K562 (cell line): ENCODE data around the gene CASP9. TPM values are rescaled to one million over a fixed set of nuclear protein-coding genes. Genes with fewer than 3 reads are reported as not detected.
A peak's percentile ranks its signal among the peaks of the same experiment; 100 is the strongest.

ENCODE experiments used
- ATAC-seq: fragments of 200-7000 bp; cut with Tn5 transposase; 3 replicates; pipeline ENCODE4 v1.9.1; 2020; ENCODE audit warnings: moderate library complexity
- BruUV-seq: library from RNA; stranded (reverse); fragments of 400-500 nt; replicated peaks from 2 replicates; lab custom pipeline; 2021; lab: Mats Ljungman, UMichigan
- CTCF ChIA-PET: fragments of 300-600 bp; formaldehyde crosslinking; extraction: SDS; loops from one replicate; lab custom pipeline; 2021; ENCODE audit warnings: low intra/inter-chr PET ratio; lab: Yijun Ruan, JAX
- POLR2A ChIA-PET: fragments of 300-600, 350-650 bp; sonication (Branson Sonifier 250); formaldehyde crosslinking; extraction: SDS; loops from one replicate; lab custom pipeline; 2021; ENCODE audit warnings: antibody characterized with exemption, inconsistent platforms; lab: Yijun Ruan, JAX
- DNase-seq, 4 experiments: peaks; one replicate each; pipeline versions ENCODE4 v3.0.0 to v3.0.0-alpha.2; 2011 to 2018; ENCODE audit warnings: low spot score in 3 of 4, mixed read lengths in 3 of 4; ENCODE audit errors: extremely low read depth in 1 of 4
- FAIRE-seq: peaks from 2 replicates; lab custom pipeline; 2011; peaks lifted over from hg19 to GRCh38; lab: Jason Lieb, UNC
- H2AFZ ChIP-seq: 2 replicates; pipeline ENCODE4 v1.6.0; 2011; ENCODE audit warnings: low read depth, low read length, control low read depth, inconsistent platforms
- H3K27ac ChIP-seq: fragments of 200-600 bp; 3 replicates; pipeline ENCODE4 v1.8.0; 2011; ENCODE audit warnings: low read depth, mild to moderate bottlenecking, control low read depth, inconsistent platforms, low read length, moderate library complexity, mixed read lengths; ENCODE audit errors: extremely low read depth
- H3K27me3 ChIP-seq, 2 experiments: fragments of 300-600 bp in 1 of 2; 2 replicates in 1 of 2; 3 replicates in 1 of 2; pipeline versions ENCODE4 v1.6.0 to v1.8.0; 2011; ENCODE audit warnings: inconsistent platforms in 2 of 2, low read length in 2 of 2, mild to moderate bottlenecking in 1 of 2, mixed read lengths in 1 of 2, moderate library complexity in 1 of 2; ENCODE audit not compliant: control insufficient read depth in 2 of 2, insufficient read depth in 2 of 2
- H3K36me3 ChIP-seq: fragments of 300-600 bp; 3 replicates; pipeline ENCODE4 v1.8.0; 2011; ENCODE audit warnings: mild to moderate bottlenecking, low read length, inconsistent platforms; ENCODE audit not compliant: control insufficient read depth, insufficient read depth
- H3K4me1 ChIP-seq, 2 experiments: fragments of 200-600 bp in 1 of 2; replicated peaks in 1 of 2; 2 replicates in 1 of 2; 3 replicates in 1 of 2; pipeline versions ENCODE4 v1.5.1 to v1.8.0; 2011; ENCODE audit warnings: inconsistent platforms in 2 of 2, low read length in 2 of 2, mild to moderate bottlenecking in 1 of 2, mixed read lengths in 1 of 2, moderate library complexity in 1 of 2; ENCODE audit not compliant: control insufficient read depth in 2 of 2, insufficient read depth in 2 of 2
- H3K4me2 ChIP-seq: 2 replicates; pipeline ENCODE4 v1.6.1; 2011; ENCODE audit warnings: low read length, control low read depth, inconsistent platforms, mixed read lengths; ENCODE audit not compliant: insufficient read depth
- H3K4me3 ChIP-seq: fragments of 200-600 bp; sonication (generic), shearing (Covaris generic); 2 replicates; pipeline ENCODE4 v1.5.1; 2016; ENCODE audit warnings: control low read depth, inconsistent platforms
- H3K79me2 ChIP-seq: fragments of 200-600 bp; 3 replicates; pipeline ENCODE4 v1.8.0; 2011; ENCODE audit warnings: low read length, inconsistent platforms; ENCODE audit not compliant: control insufficient read depth, insufficient read depth
- H3K9ac ChIP-seq, 2 experiments: 2 replicates each; pipeline versions ENCODE4 v1.6.0 to v1.6.1; 2011; ENCODE audit warnings: low read depth in 2 of 2, low read length in 2 of 2, control low read depth in 1 of 2, inconsistent platforms in 1 of 2, mild to moderate bottlenecking in 1 of 2, mixed read lengths in 1 of 2; ENCODE audit not compliant: insufficient read depth in 1 of 2
- H3K9me1 ChIP-seq: one replicate; pipeline ENCODE4 v1.6.0; 2011; ENCODE audit warnings: inconsistent platforms, mild to moderate bottlenecking, low read length, moderate library complexity; ENCODE audit not compliant: control insufficient read depth, insufficient read depth
- H3K9me3 ChIP-seq: replicated peaks from 2 replicates; pipeline ENCODE4 v1.5.1; 2011; ENCODE audit warnings: low read depth, low read length, inconsistent platforms; ENCODE audit not compliant: control insufficient read depth, insufficient read depth
- H4K20me1 ChIP-seq: replicated peaks from 2 replicates; pipeline ENCODE4 v1.6.1; 2011; ENCODE audit warnings: low read length, inconsistent platforms, mixed read lengths; ENCODE audit not compliant: control insufficient read depth, insufficient read depth
- ARHGAP35 ChIP-seq: fragments of 450-650 bp; IDR thresholded peaks from 2 replicates; pipeline ENCODE4 v1.6.1; 2018; ENCODE audit not compliant: partially characterized antibody
- CEBPB ChIP-seq: fragments of 450-650 bp; IDR thresholded peaks from 2 replicates; pipeline ENCODE4 v1.6.1; 2016; ENCODE audit warnings: missing genetic modification characterization, missing compliant biosample characterization
- HDAC3 ChIP-seq: fragments of 450-650 bp; IDR thresholded peaks from 2 replicates; pipeline ENCODE4 v1.6.1; 2018; ENCODE audit warnings: borderline replicate concordance, mild to moderate bottlenecking, moderate library complexity; ENCODE audit not compliant: partially characterized antibody
- LARP7 ChIP-seq: fragments of 450-650 bp; IDR thresholded peaks from 2 replicates; pipeline ENCODE4 v1.6.1; 2016
- MBD2 ChIP-seq: sonication (generic); IDR thresholded peaks from 2 replicates; pipeline ENCODE4 v1.6.1; 2016; ENCODE audit warnings: low read depth, borderline replicate concordance
- NCOA2 ChIP-seq, 2 experiments: fragments of 450-650 bp; IDR thresholded peaks; 2 replicates each; pipeline ENCODE4 v1.6.1; 2018; ENCODE audit warnings: mild to moderate bottlenecking in 2 of 2, moderate library complexity in 1 of 2; ENCODE audit not compliant: partially characterized antibody in 2 of 2
- NFIC ChIP-seq: fragments of 450-650 bp; IDR thresholded peaks from 2 replicates; pipeline ENCODE4 v1.6.1; 2017; ENCODE audit warnings: mild to moderate bottlenecking, inconsistent platforms
- NFYB ChIP-seq: IDR thresholded peaks from 2 replicates; pipeline ENCODE4 v1.6.1; 2011; ENCODE audit warnings: mild to moderate bottlenecking, moderate library complexity; ENCODE audit not compliant: insufficient read length; ENCODE audit errors: extremely low read depth
- NR1H2 ChIP-seq: sonication (generic); formaldehyde crosslinking; IDR thresholded peaks from 2 replicates; pipeline ENCODE4 v1.4.0; 2020; ENCODE audit warnings: mild to moderate bottlenecking, missing genetic modification reagents
- RCOR1 ChIP-seq, 2 experiments: IDR thresholded peaks; 2 replicates each; pipeline ENCODE4 v1.6.1; 2012; ENCODE audit warnings: low read depth in 2 of 2, low read length in 2 of 2, borderline replicate concordance in 1 of 2, improper control_type of control experiment in 1 of 2
- SMC3 ChIP-seq: conservative IDR thresholded peaks from 2 replicates; pipeline ENCODE4 v1.6.1; 2011; ENCODE audit warnings: low read depth, low read length, improper control_type of control experiment; ENCODE audit not compliant: insufficient read depth
- TAL1 ChIP-seq: fragments of 450-650 bp; IDR thresholded peaks from 2 replicates; pipeline ENCODE4 v1.6.1; 2016; ENCODE audit warnings: mild to moderate bottlenecking
- ZBTB8A ChIP-seq: fragments of 450-650 bp; IDR thresholded peaks from 2 replicates; pipeline ENCODE4 v1.6.1; 2018; ENCODE audit warnings: mild to moderate bottlenecking, moderate library complexity; ENCODE audit not compliant: partially characterized antibody
- ZMIZ1 ChIP-seq, 2 experiments: fragments of 150-350 bp in 1 of 2; IDR thresholded peaks; 2 replicates each; pipeline ENCODE4 v1.6.1; 2012 to 2016; ENCODE audit warnings: low read depth in 2 of 2, low read length in 2 of 2, mild to moderate bottlenecking in 1 of 2, moderate library complexity in 1 of 2
- ZNF316 ChIP-seq: fragments of 450-650 bp; IDR thresholded peaks from 2 replicates; pipeline ENCODE4 v1.6.1; 2016
- WGBS: fragments of 100-300 bp; shearing (Covaris generic); methylation state at CpG from one replicate; pipeline ENCODE4 v1.1.6; 2016; ENCODE audit warnings: low coverage, mixed read lengths; ENCODE audit not compliant: insufficient coverage; ENCODE audit errors: missing lambda C conversion rate; 5-methylcytosine and 5-hydroxymethylcytosine counted together
- in situ Hi-C: fragments of 300-500 bp; cut with MboI; formaldehyde crosslinking; loops from 4 replicates; pipeline ENCODE4 v1.15.0; 2018; ENCODE audit warnings: inconsistent platforms, mixed read lengths
- intact Hi-C: fragments of 100-400 bp; cut with micrococcal nuclease; formaldehyde crosslinking; loops from 2 replicates; pipeline ENCODE4 v1.14.2; 2022
- polyA plus RNA-seq, 8 experiments: library from polyadenylated mRNA; depleted of rRNA in 4 of 8; stranded (reverse) in 5 of 8; unstranded in 3 of 8; fragments of >200 nt; fragmentation: Nextera tagmentation in 2 of 8; fragmentation: Illumina TruSeq in 1 of 8; extraction: Ambion mirVana in 2 of 8; extraction: Trizol in 1 of 8; gene quantifications; 2 replicates each; pipeline versions ENCODE4 v1.2.1 to v1.2.3, GENCODE V29; 2011 to 2014; ENCODE audit warnings: inconsistent platforms in 1 of 8, missing spikeins in 1 of 8
- total RNA-seq, 7 experiments: library from RNA; depleted of rRNA in 6 of 7; stranded (reverse); fragments of >200 nt in 6 of 7; fragmentation: Illumina TruSeq in 2 of 7; extraction: Trizol in 2 of 7; gene quantifications; 2 replicates each; pipeline versions ENCODE4 v1.2.1 to v1.2.3, GENCODE V29; 2011 to 2021; ENCODE audit warnings: low replicate concordance in 1 of 7
- TF ChIP-seq, protein P1 (sequence below): fragments of 450-650 bp; IDR thresholded peaks from 2 replicates; pipeline ENCODE4 v1.6.1; 2016; ENCODE audit warnings: low read depth, mild to moderate bottlenecking, moderate library complexity
- TF ChIP-seq, protein P2 (sequence below): fragments of 250-450 bp; sonication (Bioruptor Pico); IDR thresholded peaks from 2 replicates; pipeline ENCODE4 v1.4.0; 2020; ENCODE audit warnings: mild to moderate bottlenecking, moderate library complexity, borderline replicate concordance

Gene CASP9
- total and polyA plus RNA-seq, 9 of the 15 experiments (the other 6 are each of a cell fraction or from before 2014, with no cell fraction given), result 10.8 to 54.1 (median 30.7) TPM

DNA sequence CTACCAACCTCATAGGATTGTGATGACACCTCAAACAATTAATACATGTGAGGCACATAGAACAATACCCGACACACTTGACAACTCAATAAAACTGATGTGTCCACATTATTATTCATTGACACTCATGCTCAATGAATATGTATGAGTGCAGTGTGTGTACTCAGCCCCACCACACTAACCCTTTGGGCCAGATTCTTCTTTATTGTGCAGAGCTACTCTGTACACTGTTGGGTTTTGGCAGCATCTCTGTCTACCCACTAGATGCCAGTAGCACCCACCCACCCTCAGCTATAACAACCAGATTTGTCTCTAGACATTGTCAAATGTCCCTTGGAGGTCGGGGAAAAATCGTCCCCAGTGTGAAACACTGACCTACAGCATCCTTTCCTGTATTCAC, 10.1 kb downstream of the CASP9 start:
- ChIA-PET POLR2A (interaction anchor here (1.5 to 2.9 kb wide), 2 partner anchors 10 kb away, joined by 4 to 19 read pairs; partner anchors contain the start of gene CASP9), CTCF (no interaction called here)
- H2AFZ ChIP-seq, result no peak overlapping the region
- TF ChIP-seq NR1H2 (CRISPR knock-in tag) (no peak), ARHGAP35 (no peak), NCOA2 (IDR thresholded peaks at IDR 0.05; ENCODE audit: partially characterized antibody in 2 of 2) (no peak), TAL1 (no peak), ZMIZ1 (IDR thresholded peaks at IDR 0.05; ENCODE audit: low read depth in 2 of 2, low read length in 2 of 2) (no peak), NFIC (no peak), RCOR1 (IDR thresholded peaks at IDR 0.05; ENCODE audit: borderline replicate concordance in 1 of 2, low read depth in 2 of 2, low read length in 2 of 2) (no peak), CEBPB (no peak), LARP7 (no peak), ZNF316 (no peak), HDAC3 (no peak), ZBTB8A (no peak), SMC3 (no peak), NFYB (no peak), MBD2 (no peak)
- TF ChIP-seq, protein P1, sequence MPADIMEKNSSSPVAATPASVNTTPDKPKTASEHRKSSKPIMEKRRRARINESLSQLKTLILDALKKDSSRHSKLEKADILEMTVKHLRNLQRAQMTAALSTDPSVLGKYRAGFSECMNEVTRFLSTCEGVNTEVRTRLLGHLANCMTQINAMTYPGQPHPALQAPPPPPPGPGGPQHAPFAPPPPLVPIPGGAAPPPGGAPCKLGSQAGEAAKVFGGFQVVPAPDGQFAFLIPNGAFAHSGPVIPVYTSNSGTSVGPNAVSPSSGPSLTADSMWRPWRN, result no peak
- TF ChIP-seq, protein P2, sequence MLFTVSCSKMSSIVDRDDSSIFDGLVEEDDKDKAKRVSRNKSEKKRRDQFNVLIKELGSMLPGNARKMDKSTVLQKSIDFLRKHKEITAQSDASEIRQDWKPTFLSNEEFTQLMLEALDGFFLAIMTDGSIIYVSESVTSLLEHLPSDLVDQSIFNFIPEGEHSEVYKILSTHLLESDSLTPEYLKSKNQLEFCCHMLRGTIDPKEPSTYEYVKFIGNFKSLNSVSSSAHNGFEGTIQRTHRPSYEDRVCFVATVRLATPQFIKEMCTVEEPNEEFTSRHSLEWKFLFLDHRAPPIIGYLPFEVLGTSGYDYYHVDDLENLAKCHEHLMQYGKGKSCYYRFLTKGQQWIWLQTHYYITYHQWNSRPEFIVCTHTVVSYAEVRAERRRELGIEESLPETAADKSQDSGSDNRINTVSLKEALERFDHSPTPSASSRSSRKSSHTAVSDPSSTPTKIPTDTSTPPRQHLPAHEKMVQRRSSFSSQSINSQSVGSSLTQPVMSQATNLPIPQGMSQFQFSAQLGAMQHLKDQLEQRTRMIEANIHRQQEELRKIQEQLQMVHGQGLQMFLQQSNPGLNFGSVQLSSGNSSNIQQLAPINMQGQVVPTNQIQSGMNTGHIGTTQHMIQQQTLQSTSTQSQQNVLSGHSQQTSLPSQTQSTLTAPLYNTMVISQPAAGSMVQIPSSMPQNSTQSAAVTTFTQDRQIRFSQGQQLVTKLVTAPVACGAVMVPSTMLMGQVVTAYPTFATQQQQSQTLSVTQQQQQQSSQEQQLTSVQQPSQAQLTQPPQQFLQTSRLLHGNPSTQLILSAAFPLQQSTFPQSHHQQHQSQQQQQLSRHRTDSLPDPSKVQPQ, result no peak
- in situ Hi-C loops (no loop called here), intact Hi-C loops (no loop called here)
- H3K4me2 ChIP-seq, result no peak overlapping the region
- no peak for FAIRE-seq
- no peak for ATAC-seq
- H3K4me1 ChIP-seq, result peaks cover 9 to 17% of the 10 kb centered on the region in 2 experiments
- H3K27me3 ChIP-seq, result no peaks in the 10 kb centered on the region
- H4K20me1 ChIP-seq, result no peaks in the 10 kb centered on the region; the same call in 1 of the 2 replicates
- no peak overlapping the region for H3K4me3 ChIP-seq
- H3K79me2 ChIP-seq, result peaks cover 27% of the 10 kb centered on the region
- H3K9me3 ChIP-seq, result no peaks in the 10 kb centered on the region
- H3K27ac ChIP-seq, result peak overlapping the region; percentile 34; the same call in 1 of the 3 replicates
- no TSS peak for BruUV-seq
- no peaks in the 10 kb centered on the region for H3K9me1 ChIP-seq
- no peak overlapping the region for H3K9ac ChIP-seq
- peaks cover 56% of the 10 kb centered on the region for H3K36me3 ChIP-seq
- WGBS, result 76% methylated on average over 3 of the region's 3 CpGs
- no peak for DNase-seq
